ENCODE measurements around the gene SNURF.
"Not testable (repeated sequence)": the region's sequence is repeated elsewhere in the genome, so short reads cannot be mapped to it uniquely, and the experiment has no call there.

SNURF gene

GRCh38 chr15:24971052-24971451 is 16.3 kb downstream of the SNURF start:
- TF ChIP-seq CTCF (IDR thresholded peaks at IDR 0.05; ENCODE audit: control insufficient read depth, extremely low read depth, insufficient read depth), result no peak
- H3K4me3 ChIP-seq (ENCODE audit: low read depth, low read length), result no peak overlapping the region
- no peak for DNase-seq (ENCODE audit: low read depth)

GRCh38 chr15:24971772-24972171 is 17.0 kb downstream of the SNURF start:
- no peak overlapping the region for H3K4me3 ChIP-seq (ENCODE audit: low read depth, low read length)
- no peak for TF ChIP-seq CTCF (IDR thresholded peaks at IDR 0.05; ENCODE audit: control insufficient read depth, extremely low read depth, insufficient read depth)
- DNase-seq (ENCODE audit: low read depth), result no peak

- not testable (repeated sequence) for H3K4me3 ChIP-seq (ENCODE audit: low read depth, low read length); DNase-seq (ENCODE audit: low read depth)
Measured at GRCh38 chr15:24972707-24973106, 17.9 kb downstream of the SNURF start.

- H3K4me3 ChIP-seq (ENCODE audit: low read depth, low read length), result no peak overlapping the region
- DNase-seq (ENCODE audit: low read depth), result no peak
- TF ChIP-seq CTCF (IDR thresholded peaks at IDR 0.05; ENCODE audit: control insufficient read depth, extremely low read depth, insufficient read depth), result no peak
Measured at GRCh38 chr15:24976932-24977331, 22.1 kb downstream of the SNURF start.

GRCh38 chr15:24977686-24978085 is 22.9 kb downstream of the SNURF start:
- H3K4me3 ChIP-seq (ENCODE audit: low read depth, low read length), result no peak overlapping the region
- no peak for TF ChIP-seq CTCF (IDR thresholded peaks at IDR 0.05; ENCODE audit: control insufficient read depth, extremely low read depth, insufficient read depth)
- DNase-seq (ENCODE audit: low read depth), result no peak

- DNase-seq (ENCODE audit: low read depth), result no peak
- no peak overlapping the region for H3K4me3 ChIP-seq (ENCODE audit: low read depth, low read length)
- TF ChIP-seq CTCF (IDR thresholded peaks at IDR 0.05; ENCODE audit: control insufficient read depth, extremely low read depth, insufficient read depth), result no peak
Measured at GRCh38 chr15:24985224-24985623, 30.4 kb downstream of the SNURF start.

- TF ChIP-seq CTCF (IDR thresholded peaks at IDR 0.05; ENCODE audit: control insufficient read depth, extremely low read depth, insufficient read depth), result no peak
- DNase-seq (ENCODE audit: low read depth), result no peak
Measured at GRCh38 chr15:24986653-24987052, 31.9 kb downstream of the SNURF start.

More at GRCh38 chr15:24986653-24987052, 31.9 kb downstream of the SNURF start:
- H3K4me3 ChIP-seq (ENCODE audit: low read depth, low read length), result no peak overlapping the region
